ENCODE data around the gene ERN1.
"Not testable (repeated sequence)": the region's sequence is repeated elsewhere in the genome, so short reads cannot be mapped to it uniquely, and the experiment has no call there.

The ERN1 gene

GRCh38 chr17:64025732-64026294 lies 104.1 kb downstream of the ERN1 start:
- peak; percentile 20 to 21 for DNase-seq (ENCODE audit: low read depth in 2 of 2)

- DNase-seq (ENCODE audit: low read depth in 2 of 2) = no peak
These were observed 104.9 kb downstream of the ERN1 start for GRCh38 chr17:64024781-64025731.

DNA sequence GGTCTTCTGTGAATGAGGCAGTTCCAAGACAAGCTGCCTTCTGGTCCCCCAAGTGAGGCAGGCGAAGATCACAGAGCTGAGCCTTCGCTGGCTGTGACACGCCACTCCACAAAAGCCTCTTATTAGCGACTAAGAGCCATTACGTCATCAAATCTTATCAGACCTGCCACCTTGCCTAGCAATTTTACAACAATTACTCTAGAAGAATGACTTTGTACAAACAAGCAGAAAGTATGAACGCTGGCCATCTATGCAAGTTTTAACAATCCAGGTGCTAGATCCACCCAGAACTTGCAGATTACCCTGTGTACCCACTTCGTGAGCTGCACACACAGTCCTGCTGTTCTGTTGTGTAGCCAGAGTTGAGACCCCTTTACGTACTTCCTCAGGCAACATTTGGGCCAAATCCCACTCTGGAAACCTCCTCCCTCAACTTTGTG lies 105.7 kb downstream of the ERN1 start:
- DNase-seq (ENCODE audit: low read depth in 2 of 2) = no peak

DNA sequence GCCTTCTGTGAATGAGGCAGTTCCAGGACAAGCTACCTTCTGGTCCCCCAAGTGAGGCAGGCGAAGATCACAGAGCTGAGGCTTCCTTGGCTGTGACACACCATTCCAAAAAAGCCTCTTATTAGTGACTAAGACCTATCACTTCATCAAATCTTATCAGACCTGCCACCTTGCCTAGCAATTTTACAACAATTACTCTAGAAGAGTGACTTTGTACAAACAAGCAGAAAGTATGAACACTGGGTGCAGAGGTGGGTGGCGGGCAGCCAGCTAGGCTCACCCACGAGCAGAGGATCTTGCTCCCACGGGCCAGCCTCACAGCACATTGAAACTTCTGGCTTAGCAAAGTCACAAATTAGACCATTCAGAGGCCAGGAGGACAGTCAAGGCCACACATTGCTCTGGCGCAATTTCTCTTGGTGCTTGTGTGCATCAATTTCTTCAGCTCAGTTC lies 107.3 kb downstream of the ERN1 start:
- no peak for DNase-seq (ENCODE audit: low read depth in 2 of 2)

- DNase-seq (ENCODE audit: low read depth in 2 of 2) = no peak
These were observed 109.7 kb downstream of the ERN1 start, which contains the start of gene ICAM2 for GRCh38 chr17:64020056-64020766. Gene ICAM2, minus strand, starts transcription at chr17:64020633. Its CDS starts 13,942 bp downstream, at chr17:64006691.

- not testable (repeated sequence) for DNase-seq (ENCODE audit: low read depth in 2 of 2)
These were observed 110.4 kb downstream of the ERN1 start for GRCh38 chr17:64019551-64019961.

DNA sequence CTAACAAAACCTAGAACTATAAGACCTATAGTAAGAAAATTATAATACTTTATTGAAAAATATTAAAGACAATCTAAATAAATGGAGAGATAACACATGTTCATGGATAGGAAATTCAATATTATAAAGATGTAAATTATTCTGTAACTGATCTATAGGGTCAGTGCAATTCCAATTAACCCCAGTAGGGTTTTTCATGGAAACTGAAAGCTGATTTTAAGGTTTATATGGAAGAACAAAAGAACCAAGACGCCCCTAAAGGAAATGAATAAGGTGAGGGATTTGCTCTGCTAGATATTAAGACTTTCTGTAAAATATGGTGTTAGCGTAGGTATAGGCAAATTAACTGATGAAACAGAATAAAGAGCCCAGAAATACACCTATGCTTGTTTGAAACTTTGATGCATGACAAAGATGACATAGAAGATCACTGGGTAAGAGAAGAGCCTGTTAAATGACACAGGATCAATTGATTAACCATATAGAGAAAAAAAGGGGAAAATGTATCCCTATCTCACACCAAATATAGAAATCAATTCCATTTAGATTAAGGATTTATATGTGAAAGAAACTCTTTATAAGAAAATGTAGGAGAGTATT lies 112.5 kb downstream of the ERN1 start:
- no peak for DNase-seq (ENCODE audit: low read depth in 2 of 2)

DNA sequence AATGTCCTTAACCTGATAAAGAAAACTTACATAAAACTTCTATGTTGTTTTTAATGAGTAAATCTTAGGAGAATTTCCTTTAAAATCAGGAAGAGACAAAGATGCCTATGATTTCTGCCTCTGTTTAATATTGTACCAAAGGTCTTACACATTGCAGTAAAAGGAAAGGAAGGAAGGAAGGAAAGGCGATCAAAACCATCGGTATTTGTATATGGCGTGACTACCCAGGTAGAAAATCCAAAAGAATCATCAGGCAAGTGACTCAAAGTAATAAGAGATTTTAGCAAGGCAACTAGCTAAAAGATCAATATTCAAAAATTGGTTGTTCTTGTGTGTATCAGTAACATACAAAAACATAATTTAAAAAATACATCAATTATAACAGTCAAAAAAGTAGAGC lies 113.0 kb downstream of the ERN1 start:
- DNase-seq (ENCODE audit: low read depth in 2 of 2) = no peak

GRCh38 chr17:64016231-64016784 lies 113.6 kb downstream of the ERN1 start:
- DNase-seq (ENCODE audit: low read depth in 2 of 2) = no peak

DNA sequence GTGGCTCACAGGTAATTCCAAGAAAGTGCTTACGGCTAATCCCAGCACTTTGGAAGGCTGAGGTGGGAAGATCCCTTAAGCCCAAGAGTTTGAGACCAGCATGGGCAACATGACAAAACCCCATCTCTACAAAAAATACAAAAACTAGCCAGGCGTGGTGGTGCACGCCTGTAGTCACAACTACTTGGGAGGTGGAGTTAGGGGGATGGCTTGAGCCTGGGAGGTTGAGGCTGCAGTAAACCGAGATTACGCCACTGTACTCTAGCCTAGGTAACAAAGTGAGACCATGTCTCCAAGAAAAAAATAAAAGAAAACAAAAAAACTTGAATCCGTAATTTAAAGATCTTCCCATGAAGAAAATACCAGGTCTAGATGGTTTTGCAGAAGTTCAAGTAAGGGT lies 114.5 kb downstream of the ERN1 start:
- no peak for DNase-seq (ENCODE audit: low read depth in 2 of 2)

DNA sequence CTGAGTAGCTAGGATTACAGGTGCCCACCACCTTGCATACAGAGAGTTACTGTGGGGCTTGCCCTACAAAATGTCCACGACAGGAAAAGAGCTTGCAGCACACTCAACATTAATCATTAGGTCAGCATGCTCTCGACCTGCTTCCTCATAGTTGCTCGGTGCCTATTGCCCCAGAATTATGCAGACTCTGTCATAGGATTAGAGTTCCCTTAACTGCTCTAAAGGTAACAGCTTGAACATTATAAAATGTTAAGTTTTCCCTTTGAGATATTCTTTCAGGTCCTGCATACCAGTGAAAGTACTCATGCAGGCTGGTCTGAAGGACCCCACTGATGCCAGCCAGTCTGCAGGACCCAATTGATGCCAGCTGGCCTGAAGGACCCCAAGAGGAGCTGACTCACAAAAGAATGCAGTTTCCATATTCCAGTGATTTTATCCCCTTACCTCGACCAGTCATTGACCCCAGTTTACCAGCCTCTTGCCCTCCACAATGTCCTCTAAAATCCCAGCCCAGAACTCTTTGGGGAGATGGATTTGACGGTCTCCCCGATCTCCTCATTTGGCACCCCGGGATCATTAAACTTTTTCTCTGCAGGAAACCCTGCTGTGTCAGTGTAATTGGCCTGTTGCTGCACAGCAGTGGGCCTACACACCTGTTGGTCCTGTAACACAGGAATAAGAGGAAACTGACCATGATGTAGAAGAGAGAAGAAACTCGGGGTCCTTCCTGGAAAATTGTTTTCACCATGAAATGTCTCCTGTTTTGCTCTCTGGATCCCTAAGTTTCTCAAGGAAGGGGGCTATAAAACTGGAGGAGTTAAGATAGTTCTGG lies 120.2 kb downstream of the ERN1 start:
- DNase-seq (ENCODE audit: low read depth in 2 of 2) = no peak

- no peak for DNase-seq (ENCODE audit: low read depth in 2 of 2)
These were observed 121.1 kb downstream of the ERN1 start for GRCh38 chr17:64008830-64009229.

DNA sequence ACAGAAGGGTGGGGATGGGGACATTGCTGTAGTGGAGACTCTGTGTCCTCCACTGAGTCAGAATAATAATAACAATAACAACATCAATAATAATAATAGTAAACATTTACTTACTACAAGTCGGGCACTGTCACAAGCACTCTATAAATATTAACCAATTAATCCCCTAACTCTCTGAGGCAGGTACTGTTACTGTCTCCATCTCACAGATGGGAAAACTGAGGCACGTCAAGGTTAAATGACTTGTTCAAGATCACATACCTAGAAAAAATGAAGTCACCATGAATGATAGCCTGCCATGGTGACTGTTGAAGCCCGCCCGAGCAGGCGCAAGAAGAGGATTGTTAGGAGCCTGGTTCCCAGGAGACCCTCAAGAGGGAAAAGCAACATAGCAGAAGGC lies 121.6 kb downstream of the ERN1 start:
- DNase-seq (ENCODE audit: low read depth in 2 of 2) = no peak

DNA sequence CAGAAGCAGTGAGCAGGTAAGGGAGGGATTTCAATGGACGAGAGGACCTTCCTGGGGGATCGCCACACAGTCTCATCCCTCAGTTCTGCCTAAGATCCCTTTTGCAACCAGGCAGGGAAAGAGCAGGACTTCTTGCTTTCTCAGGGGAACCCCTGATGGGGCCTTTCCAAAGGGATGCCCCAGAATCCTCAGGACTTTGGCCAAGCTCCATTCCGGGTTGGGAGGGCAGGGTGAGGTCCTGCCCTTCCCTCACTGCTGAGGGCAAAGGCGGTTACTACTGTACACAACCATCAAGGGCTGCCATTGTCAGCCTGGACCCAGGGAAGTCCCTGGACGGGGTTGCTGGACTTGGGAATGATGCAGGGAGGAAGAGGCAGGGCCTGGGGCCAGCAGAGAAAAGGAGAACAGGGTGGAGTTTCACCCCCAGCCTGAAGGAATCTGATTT lies 122.1 kb downstream of the ERN1 start:
- DNase-seq (ENCODE audit: low read depth in 2 of 2) = no peak

DNA sequence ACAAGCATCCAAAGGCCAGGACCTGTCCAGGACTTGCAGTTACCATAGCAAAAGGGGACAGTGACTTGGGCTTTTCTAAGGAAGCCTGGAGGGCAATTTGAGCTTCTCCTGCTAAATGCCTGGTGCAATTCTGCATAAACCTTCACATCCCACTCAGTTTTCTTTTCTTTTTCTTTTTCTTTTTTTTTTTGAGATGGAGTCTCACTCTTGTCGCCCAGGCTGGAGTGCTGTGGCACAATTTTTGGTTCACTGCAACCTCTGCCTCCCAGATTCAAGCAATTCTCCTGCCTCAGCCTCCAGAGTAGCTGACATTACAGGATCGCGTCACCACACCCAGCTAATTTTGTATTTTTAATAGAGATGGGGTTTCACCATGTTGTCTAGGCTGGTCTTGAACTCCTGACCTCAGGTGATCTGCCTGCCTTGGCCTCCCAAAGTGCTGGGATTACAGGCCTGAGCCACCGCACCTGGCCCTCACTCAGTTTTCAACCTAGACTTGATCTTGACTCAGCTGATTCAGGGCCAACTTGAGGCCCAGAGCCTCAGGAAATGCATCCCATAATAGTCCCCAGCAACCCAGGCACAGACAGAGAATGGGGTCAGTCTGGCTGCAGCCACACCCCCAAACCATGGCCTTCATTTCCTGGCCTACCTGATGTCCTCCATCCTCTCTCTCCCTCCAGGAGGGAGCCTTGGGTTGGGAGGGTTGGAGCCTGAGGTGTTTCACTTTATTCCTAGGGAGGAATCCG lies 122.7 kb downstream of the ERN1 start:
- not testable (repeated sequence) for DNase-seq (ENCODE audit: low read depth in 2 of 2)

- no peak for DNase-seq (ENCODE audit: low read depth in 2 of 2)
These were observed 123.4 kb downstream of the ERN1 start for GRCh38 chr17:64006361-64007088.

DNA sequence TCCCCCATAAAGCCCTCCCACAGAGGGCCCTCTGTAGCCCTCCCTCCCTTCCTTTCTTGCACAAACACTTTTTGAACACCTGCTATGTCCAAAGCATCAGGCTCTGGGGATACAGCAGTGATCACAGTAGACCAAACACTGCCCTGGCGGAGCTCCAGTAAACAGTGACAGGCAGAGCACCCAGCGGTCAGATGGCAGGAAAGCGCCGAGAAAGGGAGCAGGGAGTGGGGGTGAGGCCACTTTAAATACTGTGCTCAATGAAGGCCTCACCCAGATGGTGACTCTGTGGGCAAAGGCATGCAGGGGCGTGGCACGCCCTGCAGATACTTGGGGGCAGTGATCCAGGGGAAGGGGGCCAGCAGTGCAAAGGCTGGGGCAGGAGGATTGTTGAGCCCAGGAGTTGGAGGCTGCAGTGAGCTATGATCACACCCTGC lies 124.2 kb downstream of the ERN1 start:
- no peak for DNase-seq (ENCODE audit: low read depth in 2 of 2)

- DNase-seq (ENCODE audit: low read depth in 2 of 2) = no peak
These were observed 124.8 kb downstream of the ERN1 start for GRCh38 chr17:64004903-64005733.

Data from fibroblast of skin of left biceps (primary cell).